Measurements from ENCODE around the gene SPTLC1. TPM values are rescaled to one million over a fixed set of nuclear protein-coding genes. Genes with fewer than 3 reads are reported as not detected.
"Not testable (repeated sequence)": the region's sequence is repeated elsewhere in the genome, so short reads cannot be mapped to it uniquely, and the experiment has no call there.

Gene SPTLC1
- total RNA-seq, 1 experiment from 2014 or later, result 58.8 TPM

DNA sequence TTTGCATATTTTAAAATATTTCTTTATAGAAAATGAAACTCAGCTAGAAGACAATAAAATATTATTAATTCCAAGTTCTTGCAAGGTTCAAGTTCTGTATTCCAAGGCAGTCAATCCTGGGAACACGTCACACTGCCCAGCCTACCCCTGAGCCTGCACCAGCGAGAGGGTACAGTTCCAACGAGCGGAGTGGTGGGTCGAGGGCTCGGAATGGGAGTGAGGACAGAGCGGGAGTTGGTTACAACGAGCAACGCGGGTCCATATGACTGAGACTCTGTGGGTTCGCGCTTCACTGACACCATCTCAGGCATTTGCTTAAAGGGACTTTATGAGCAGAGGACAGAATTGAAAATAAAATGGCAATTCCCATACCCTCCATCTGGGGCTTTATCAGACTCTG lies 40.0 kb upstream of the SPTLC1 start:
- CTCF ChIA-PET, result no interaction called here

GRCh38 chr9:92153466-92154415 lies 38.5 kb upstream of the SPTLC1 start:
- CTCF ChIA-PET; in situ Hi-C loops (cut with HindIII; ENCODE audit: low pct_unique_long_range_greater_than_20kb, low sequenced_read_pairs); BruUV-seq (replicated peaks); H3K4me3 ChIP-seq (ENCODE audit: low read depth in 2 of 2, low read length in 2 of 2); H3K36me3 ChIP-seq (ENCODE audit: control insufficient read depth, insufficient read depth, low read length); DNase-seq (ENCODE audit: low read depth, low spot score); H3K27me3 ChIP-seq (ENCODE audit: control insufficient read depth, insufficient read depth, low read length); H3K27ac ChIP-seq (ENCODE audit: low read length); intact Hi-C loops (cut with micrococcal nuclease; ENCODE audit: unreplicated experiment); ATAC-seq; POLR2A ChIA-PET; H3K9me3 ChIP-seq (ENCODE audit: control insufficient read depth, insufficient read depth, low read depth, low read length); H3K4me1 ChIP-seq (ENCODE audit: control insufficient read depth, insufficient read depth, low read length): not testable (repeated sequence)

More for the DNA sequence above, 40.0 kb upstream of the SPTLC1 start:
- Histone ChIP-seq H3K9me3 (ENCODE audit: control insufficient read depth, insufficient read depth, low read depth, low read length) (no peaks in the 10 kb centered on the region), H3K4me3 (ENCODE audit: low read depth in 2 of 2, low read length in 2 of 2) (no peak overlapping the region), H3K4me1 (ENCODE audit: control insufficient read depth, insufficient read depth, low read length) (no peaks in the 10 kb centered on the region), H3K27ac (ENCODE audit: low read length) (no peak overlapping the region), H3K27me3 (ENCODE audit: control insufficient read depth, insufficient read depth, low read length) (no peaks in the 10 kb centered on the region), H3K36me3 (ENCODE audit: control insufficient read depth, insufficient read depth, low read length) (no peaks in the 10 kb centered on the region)
- in situ Hi-C loops (cut with HindIII; ENCODE audit: low pct_unique_long_range_greater_than_20kb, low sequenced_read_pairs), result no loop called here
- TF ChIP-seq SIN3A (IDR thresholded peaks at IDR 0.05; ENCODE audit: borderline replicate concordance, insufficient read depth, low read depth, low read length) (no peak), REST (IDR thresholded peaks at IDR 0.05; ENCODE audit: insufficient read depth in 1 of 2, low read depth in 2 of 2, low read length in 1 of 2) (no peak), TCF7L2 (IDR thresholded peaks at IDR 0.05; ENCODE audit: low read depth, low read length) (no peak), POLR2AphosphoS5 (IDR thresholded peaks at IDR 0.05; ENCODE audit: low read depth, low read length) (no peak), CTCF (IDR thresholded peaks at IDR 0.05) (no peak)
- intact Hi-C loops (cut with micrococcal nuclease; ENCODE audit: unreplicated experiment), result no loop called here
- POLR2A ChIA-PET, result no interaction called here
- no peak for ATAC-seq
- DNase-seq (ENCODE audit: low read depth, low spot score), result no peak
- BruUV-seq (replicated peaks), result no TSS peak

Measured in Panc1 (cell line).